ENCODE measurements around the gene CHST8. TPM values are rescaled to one million over a fixed set of nuclear protein-coding genes. Genes with fewer than 3 reads are reported as not detected.

The CHST8 gene
- total and polyA plus RNA-seq, 2 experiments from 2014 or later = 9.3 to 38.2 TPM

GRCh38 chr19:33718651-33719254 lies 97.0 kb downstream of the CHST8 start (continued):
- TF ChIP-seq ZNF462 (CRISPR knock-in tag; IDR thresholded peaks at IDR 0.05) = no peak
- TF ChIP-seq NANOG (IDR thresholded peaks at IDR 0.05; ENCODE audit: borderline replicate concordance) = no peak

GRCh38 chr19:33719366-33720154 lies 97.8 kb downstream of the CHST8 start:
- Histone ChIP-seq H2AFZ (no peak overlapping the region), H3K36me3 (ENCODE audit: insufficient read depth) (no peaks in the 10 kb centered on the region), H3K4me1 (ENCODE audit: insufficient read depth) (no peaks in the 10 kb centered on the region; the same call in 1 of the 2 replicates), H3K27me3 (ENCODE audit: insufficient read depth) (no peaks in the 10 kb centered on the region), H3K27ac (ENCODE audit: low read depth) (no peak overlapping the region), H3K79me2 (replicated peaks; ENCODE audit: insufficient read depth) (no peaks in the 10 kb centered on the region), H3K4me2 (no peak overlapping the region), H3F3A (replicated peaks; ENCODE audit: low read depth) (no peaks in the 10 kb centered on the region), H4K20me1 (replicated peaks; ENCODE audit: insufficient read depth) (no peaks in the 10 kb centered on the region), H3K4me3 (no peak overlapping the region), H3K9me2 (ENCODE audit: insufficient read depth) (peaks cover 4% of the 10 kb centered on the region; the same call in 1 of the 2 replicates)
- ATAC-seq = no peak
- Mint-ChIP-seq H3K9me3 (peaks cover 4% of the 10 kb centered on the region; the same call in 2 of the 3 replicates), H3K4me1 (peaks cover 23% of the 10 kb centered on the region), H3K4me3 (no peak overlapping the region), H3K27ac (no peak overlapping the region), H3K36me3 (ENCODE audit: low read depth) (peaks cover 6% of the 10 kb centered on the region; the same call in 1 of the 3 replicates), H3K27me3 (ENCODE audit: insufficient read depth, low read depth, poor library complexity) (peaks cover 10% of the 10 kb centered on the region)
- no peak for DNase-seq (ENCODE audit: low spot score)
- TF ChIP-seq NANOG (IDR thresholded peaks at IDR 0.05; ENCODE audit: borderline replicate concordance) (no peak), REST (IDR thresholded peaks at IDR 0.05; ENCODE audit: unreplicated experiment) (no peak), STAT1 (IDR thresholded peaks at IDR 0.05; ENCODE audit: unreplicated experiment) (no peak), JUNB (IDR thresholded peaks at IDR 0.05; ENCODE audit: unreplicated experiment) (no peak), ZNF114 (CRISPR knock-in tag; IDR thresholded peaks at IDR 0.05) (no peak)

Measured in GM23338 (cell line).